GM10266 (cell line): ENCODE measurements around the gene CTNNA3.

ENCODE experiments used
- DNase-seq: peaks from one replicate; pipeline ENCODE4 v3.0.0; 2012; ENCODE audit errors: extremely low spot score
- CTCF ChIP-seq: IDR thresholded peaks from 2 replicates; pipeline ENCODE4 v1.5.1; 2012; ENCODE audit warnings: mild to moderate bottlenecking, low read depth; ENCODE audit not compliant: control insufficient read depth, insufficient read depth; ENCODE audit errors: missing control alignments

CTNNA3 gene

DNA sequence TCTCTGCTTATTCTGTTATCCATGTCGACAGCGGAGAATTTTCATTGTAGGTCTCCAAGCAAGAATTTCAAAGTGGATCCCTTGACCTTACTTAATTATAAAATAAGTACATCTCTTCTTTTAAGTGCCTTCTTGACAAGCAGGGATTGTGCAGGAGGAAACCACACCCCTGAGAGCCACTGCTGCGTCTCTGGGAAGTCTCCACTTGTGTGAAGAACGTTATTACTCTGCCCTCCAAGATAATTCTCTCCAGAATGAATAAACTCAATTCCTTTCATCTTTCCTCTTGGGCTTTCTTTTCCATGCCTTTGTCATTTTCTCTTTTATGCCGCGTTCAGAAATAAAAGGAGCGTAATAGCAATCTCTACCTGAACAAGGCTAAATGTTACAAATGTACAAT, 1801.0 kb downstream of the CTNNA3 start:
- no peak for DNase-seq
- no peak for TF ChIP-seq CTCF

GRCh38 chr10:65894379-65894778, 1801.6 kb downstream of the CTNNA3 start:
- DNase-seq = no peak
- TF ChIP-seq CTCF = no peak

- no peak for TF ChIP-seq CTCF
- DNase-seq = no peak
Measured at GRCh38 chr10:65893676-65894075, 1802.3 kb downstream of the CTNNA3 start.

- DNase-seq = no peak
- no peak for TF ChIP-seq CTCF
Measured at GRCh38 chr10:65892284-65892683, 1803.7 kb downstream of the CTNNA3 start.

DNA sequence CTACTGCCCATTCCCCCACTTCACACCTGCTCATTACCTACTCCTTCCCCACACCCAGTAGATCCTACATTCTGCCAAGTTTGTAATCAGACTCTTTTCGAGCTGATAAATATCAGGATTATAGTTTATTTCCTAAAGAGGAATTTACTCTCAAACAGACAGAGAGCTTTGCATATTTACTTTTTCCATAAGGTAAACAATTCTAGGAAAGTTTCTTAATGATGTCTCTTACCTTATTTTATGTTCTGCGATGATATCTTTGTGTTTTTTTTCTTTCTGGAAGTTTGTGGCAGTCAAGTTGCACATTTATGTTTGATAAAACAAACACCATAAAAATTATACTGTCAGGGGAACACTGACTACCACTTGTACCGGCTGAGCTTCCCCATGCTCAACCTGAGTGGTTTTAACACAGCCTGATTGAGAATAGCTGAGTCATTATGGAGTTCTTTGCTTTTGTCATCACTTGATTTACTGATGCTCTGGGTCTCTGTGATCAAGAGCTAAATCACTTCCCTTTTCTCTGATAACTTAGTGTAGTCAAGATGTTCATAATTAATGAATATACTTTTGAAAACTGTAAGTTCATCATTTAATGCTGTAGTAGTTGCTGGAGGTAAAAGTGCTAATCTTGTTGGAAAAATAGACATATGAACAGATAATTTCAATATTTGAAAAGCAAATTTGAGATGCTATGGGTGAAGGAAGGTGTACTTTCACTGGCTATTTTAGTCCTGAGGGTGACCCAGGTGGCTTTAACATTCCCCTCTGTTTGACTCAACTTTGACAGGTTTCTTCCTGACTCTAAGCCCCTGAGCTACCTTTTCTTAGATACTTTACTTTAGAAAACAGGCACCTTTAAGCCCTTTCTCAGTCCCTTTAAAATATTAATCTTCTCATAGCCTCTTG, 1804.7 kb downstream of the CTNNA3 start:
- no peak for TF ChIP-seq CTCF
- DNase-seq = peak; percentile 10

DNA sequence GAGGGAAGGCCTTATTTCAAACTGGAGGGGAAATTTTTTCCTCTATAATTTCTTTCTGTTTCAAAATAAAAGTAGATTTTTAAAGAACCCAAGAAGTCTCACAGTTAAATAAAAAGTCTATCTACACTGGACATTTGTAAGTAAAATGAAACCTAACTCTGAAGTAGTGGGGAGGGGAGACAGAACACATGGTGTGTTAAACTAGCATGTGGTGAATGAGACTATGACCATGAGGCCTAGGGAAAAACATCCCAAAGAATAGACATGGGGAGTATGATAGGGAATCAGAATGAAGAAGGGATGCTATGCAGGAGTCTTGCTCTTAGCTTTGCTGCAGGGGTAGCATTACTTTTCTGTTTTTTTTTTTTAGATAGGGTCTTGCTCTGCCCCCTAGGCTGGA, 1831.5 kb downstream of the CTNNA3 start:
- no peak for TF ChIP-seq CTCF
- DNase-seq = no peak

DNA sequence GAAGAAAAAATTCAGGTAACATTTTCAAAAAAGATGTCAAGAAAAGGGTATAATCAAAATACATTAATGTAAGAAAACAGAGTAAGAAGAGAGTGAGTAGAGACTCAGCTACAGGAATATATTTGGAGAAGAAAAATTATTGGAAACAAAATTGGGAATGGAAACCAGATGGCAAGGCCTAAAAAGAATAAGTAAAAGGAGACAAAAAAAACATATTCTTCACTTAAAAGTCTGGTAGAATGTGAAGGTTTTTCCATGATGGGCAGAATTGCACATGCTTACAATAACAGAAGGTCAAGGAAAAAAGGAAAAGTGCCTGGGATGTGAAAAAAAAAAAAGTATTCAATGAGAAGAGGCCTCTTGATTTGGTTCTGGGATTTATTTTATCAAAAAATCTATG, 1832.0 kb downstream of the CTNNA3 start:
- TF ChIP-seq CTCF = no peak
- DNase-seq = no peak
